Measurements from ENCODE around the gene LANCL1.
A peak's percentile ranks its signal among the peaks of the same experiment; 100 is the strongest.

Gene LANCL1

DNA sequence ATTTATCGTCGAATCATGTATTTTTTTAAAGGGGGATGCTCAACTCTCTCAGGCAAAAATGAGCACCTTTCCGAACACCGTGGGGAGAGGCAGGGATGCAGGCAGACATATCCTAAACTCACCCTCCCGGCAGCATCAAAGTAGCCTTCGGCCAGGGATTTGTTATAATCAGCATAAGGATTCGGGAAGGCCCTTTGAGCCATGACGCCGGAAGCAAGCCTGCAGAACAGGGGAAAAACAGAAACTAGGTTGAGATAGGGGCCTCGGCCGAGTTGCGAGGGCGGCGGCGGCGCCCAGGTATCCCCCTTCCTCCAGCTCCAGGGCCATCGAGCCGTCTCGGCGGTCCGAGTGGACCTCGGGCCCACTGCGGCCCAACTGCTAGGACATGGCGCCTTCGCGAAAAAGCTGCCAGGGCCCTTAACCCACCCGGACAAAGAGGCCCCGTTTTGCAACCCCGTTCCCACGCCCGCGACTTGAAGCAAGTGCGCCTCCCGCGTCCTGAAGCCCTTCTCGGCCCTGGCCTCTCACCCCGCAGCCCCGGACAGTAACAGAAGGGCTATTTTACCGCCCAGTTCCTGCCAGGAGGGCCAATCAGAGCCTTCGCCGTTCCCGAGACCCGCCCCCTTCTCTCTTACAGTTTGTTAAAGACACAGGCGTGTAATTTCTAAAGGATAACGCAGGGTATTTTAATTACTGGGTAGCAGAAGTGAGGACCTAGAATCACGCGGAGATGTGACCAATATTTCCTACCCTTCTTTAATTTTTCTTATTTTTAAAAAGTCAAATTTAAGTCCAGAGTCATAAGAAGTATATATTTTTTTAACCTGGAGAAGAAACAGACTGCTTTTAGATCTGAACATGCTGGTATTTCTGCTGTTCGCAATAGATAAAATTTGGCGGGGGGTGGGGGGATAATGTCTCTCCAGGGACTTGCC, at the start of gene LANCL1:
LANCL1 (minus strand) TSS at position 566 of the 935 bp plus-strand sequence; CDS start at position 203, 363 bp downstream.
- DNase-seq: peak; percentile 73

DNA sequence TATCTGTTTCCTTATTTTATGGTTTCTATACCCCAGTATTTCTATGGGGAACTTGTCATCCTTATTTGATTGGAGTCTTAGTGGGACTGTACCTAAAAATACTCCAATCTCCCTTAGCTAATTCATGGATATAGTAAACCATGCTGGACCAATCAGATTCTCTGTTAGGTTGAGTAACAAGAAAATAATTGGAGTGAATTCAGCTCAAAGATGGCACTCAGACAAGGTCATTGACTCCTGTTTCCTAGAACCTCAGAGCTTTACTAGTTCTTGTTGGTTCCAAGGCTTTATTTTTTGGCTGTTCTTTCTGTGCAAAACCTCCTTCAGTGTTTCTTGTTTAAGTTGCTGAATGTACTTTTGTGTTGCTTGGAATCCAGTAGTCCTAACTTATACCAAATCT, 48.0 kb upstream of the LANCL1 start:
- DNase-seq: no peak

DNA sequence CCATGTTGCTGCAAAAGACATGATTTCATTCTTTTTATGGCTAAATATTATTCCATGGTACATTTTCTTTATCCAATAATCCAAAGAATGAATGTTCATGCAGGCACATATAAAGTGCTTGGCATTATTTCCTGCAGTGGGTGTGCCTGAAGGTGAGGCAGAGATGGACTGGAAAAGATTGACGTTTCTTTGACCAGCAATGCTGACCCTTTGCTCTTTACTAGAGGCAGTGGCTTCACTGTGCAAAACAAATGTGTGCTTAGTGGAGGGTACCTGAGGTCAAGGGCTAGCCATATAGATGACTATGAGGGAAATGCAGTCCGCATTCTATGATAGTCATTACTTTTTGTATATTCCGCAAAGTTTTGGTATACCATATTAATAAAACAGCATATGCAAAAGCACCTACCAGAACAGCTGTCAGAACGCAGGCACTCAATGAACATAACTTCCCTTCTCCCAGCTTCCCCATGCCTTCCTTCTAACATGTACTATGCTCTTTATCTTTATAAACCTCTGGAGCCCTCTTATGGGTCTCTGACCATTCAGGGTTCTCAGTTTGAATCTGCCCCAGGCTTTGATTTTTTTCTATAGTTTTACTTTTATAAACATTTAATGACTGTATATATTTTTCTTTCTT, 47.2 kb upstream of the LANCL1 start:
- DNase-seq: no peak

DNA sequence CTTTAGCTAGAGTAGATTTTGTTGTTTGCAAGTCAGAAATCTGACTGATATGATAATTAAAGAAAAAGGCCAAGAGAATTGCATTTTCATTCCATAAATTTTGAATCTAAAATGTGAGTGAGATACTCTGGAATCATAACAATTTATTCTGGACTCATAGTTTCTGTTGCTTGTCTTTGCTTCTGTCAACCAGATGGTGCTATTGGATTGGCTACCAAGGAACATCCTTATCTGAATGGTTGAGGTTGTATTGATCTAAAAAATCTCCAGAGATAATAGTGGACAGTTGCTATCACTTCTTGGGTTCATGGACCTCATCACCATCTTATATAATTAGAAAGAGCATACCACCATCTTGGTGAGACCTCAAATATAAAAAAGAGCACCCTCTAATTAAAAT, 45.8 kb upstream of the LANCL1 start:
- no peak for DNase-seq

DNA sequence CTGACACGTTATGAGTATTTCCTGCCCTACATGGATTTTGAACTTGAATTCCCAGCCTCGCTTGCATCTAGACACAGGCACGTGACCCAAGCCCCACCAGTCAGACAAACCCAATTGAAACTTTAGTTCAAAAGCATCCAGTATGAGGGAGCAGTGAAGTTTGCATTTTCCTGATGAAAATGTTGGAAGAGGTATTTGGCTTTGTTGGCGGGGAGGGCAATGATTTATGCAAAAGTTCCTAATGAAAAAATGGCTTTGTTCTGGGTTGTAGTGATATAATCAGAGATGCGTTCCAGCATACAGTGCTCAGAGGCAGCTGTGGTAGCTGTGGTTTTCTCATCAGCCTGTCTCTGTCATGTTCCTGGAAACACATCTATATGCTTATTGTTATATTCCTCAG, 43.0 kb upstream of the LANCL1 start:
- no peak for DNase-seq

DNA sequence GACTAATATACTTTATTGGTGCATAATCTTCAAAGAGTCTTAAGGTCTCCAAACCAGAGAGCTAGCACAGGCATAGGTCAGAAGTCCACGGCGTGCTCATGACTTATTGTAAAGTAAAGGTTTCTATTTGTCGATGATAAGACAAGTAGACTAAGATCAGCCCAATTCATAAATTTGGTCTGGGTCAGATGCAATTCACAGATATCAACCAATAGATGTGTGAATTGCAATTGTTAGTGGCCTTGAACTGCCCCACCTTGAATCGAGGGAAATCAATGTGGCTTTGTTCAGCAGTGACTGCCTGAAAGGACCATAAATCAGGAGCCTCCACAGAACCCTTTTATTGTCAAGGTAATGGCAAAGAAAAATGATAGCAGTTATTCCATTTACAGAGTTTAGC, 40.7 kb upstream of the LANCL1 start:
- DNase-seq: no peak

GRCh38 chr2:210515911-210516310, 39.4 kb upstream of the LANCL1 start:
- DNase-seq: no peak

- no peak for DNase-seq
These were observed 27.2 kb upstream of the LANCL1 start for GRCh38 chr2:210503725-210504191.

DNA sequence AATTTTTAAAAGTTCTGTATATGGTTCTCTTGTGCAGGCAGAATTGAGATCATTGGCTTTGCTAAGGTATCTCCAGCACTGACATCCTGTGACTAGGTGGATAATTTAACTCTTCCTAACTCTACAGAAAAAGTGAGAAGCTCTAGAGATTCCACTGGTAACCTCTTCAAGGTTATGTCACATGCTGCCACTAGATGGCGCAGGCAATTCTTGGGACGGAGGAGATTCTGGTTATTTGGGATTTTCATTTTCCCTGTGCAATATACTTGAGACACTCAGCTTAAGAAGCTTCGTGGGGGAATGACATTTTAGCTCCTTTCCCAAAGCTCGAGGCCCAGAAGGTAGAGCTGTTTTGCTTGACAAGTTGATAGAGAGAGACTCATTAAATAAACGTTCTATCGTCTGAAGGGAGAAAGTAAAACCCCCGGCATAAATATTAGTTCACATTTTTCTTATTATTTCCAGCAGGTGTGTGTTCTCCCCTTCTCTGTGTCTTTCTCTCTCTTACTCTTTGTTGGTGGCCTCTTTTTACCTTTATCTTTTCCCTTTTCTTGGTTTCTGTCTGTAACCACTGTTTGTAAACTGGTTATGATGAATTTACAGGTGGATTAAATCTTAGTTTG, 26.6 kb upstream of the LANCL1 start:
- DNase-seq: peak; percentile 10

DNA sequence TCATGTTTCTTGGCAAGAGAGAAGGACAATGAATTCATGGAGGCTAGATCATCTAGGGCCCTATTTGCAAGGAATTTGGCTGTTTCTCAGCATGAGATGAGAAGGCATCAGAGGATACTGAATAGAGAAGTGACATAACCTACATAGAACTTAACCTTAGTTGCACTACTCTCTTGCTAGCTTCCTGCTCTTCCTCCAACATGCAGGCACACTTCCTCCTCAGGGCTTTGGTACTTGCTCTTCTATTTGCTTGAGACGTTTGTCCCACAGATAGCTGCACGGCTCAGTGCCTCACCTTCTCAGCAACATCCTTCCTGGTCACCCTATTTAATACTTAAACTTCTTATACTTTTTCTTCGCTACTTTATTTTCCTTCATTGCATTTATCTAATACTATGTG, 20.0 kb upstream of the LANCL1 start:
- DNase-seq: no peak

DNA sequence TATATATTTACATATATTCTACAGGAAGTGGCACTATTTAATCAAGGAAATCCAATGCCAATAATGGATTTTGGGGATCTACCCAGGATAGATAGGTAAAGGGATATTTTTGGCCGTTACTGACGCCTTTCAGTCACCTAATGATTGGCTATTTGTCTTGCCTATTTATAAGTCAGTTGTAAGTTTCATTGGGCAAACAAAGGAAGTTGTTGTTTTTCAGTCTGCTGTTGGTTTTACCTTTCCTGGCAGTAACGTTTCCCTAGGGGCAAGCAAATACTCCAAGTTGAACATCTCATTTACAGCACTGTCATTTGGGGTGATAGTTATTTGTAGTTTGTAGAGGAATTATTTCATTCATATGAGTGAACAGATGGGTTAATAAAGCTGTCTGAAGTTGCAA, 17.0 kb upstream of the LANCL1 start:
- DNase-seq: no peak

DNA sequence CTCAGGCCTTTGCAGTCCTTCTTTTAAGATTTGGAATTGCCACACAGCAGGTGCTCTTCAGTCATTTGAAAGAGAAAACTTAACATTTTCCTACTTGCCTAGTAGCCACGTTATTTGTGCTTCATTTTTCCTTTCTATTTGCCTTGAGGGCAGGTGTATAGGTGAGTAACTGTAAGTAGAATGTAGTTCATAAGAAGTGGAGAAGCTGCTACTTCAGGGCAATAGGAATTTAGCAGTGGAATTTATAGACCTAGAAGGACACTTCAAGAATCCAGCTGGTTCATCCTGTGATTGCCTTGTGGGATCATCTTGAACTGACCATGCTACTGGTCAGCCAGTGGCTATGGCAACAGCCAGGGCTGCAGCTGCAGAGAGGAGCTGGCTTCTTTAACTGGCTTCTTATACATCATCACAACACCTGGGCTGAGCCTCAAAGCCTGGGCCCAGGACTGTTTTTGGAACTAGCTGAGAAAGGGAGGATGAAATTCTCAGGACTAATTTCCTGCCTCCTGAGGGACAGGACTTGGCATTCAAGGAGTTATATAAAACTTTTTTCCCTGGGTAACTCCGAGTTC, 5.1 kb upstream of the LANCL1 start:
- DNase-seq: no peak

GRCh38 chr2:210480764-210481163, 4.2 kb upstream of the LANCL1 start:
- DNase-seq: no peak

GRCh38 chr2:210480079-210480478, 3.5 kb upstream of the LANCL1 start:
- no peak for DNase-seq

- DNase-seq: no peak
These were observed 2.1 kb upstream of the LANCL1 start for GRCh38 chr2:210478661-210479060.

DNA sequence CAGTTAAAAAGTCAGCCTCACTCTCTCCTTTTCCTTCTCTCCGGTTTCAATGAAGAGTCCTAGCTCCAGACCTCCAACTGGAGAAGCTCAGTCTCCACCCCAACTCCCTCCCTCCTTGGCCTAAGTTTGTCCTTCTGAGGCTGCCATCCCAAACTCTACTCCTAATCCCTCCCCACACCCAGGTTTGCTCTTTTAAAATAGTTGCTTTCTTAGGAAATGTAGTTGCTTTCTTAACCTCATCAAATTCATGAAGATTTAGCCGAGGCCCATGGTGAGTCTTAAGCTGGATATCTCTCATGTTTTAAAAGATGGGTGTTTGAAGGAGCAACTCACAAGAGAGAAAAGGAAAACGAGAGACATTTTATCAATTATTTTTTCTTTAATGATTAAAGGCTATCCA, 937 bp upstream of the LANCL1 start:
- DNase-seq: no peak

DNA sequence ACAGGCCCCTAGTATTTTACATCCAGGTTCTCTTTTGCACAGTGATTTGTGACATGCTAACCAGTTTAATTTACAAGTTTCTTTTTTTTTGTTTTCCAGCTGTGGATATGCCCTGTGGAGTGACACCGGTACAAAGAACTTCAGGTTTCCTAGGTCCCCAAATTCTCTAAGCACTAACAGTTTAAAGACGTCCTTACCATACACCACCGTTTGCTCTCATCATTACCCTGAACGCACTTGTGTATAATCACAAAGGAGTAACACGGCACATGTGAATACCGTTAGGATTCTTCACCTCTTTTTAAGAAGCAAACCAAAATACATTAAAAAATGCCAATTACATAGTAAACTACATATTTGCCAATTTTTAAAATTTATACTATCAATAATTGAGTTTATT, 853 bp downstream of the LANCL1 start:
- DNase-seq: no peak

- no peak for DNase-seq
These were observed 1.8 kb downstream of the LANCL1 start for GRCh38 chr2:210474776-210475175.

GRCh38 chr2:210461401-210461800, 15.2 kb downstream of the LANCL1 start:
- no peak for DNase-seq

DNA sequence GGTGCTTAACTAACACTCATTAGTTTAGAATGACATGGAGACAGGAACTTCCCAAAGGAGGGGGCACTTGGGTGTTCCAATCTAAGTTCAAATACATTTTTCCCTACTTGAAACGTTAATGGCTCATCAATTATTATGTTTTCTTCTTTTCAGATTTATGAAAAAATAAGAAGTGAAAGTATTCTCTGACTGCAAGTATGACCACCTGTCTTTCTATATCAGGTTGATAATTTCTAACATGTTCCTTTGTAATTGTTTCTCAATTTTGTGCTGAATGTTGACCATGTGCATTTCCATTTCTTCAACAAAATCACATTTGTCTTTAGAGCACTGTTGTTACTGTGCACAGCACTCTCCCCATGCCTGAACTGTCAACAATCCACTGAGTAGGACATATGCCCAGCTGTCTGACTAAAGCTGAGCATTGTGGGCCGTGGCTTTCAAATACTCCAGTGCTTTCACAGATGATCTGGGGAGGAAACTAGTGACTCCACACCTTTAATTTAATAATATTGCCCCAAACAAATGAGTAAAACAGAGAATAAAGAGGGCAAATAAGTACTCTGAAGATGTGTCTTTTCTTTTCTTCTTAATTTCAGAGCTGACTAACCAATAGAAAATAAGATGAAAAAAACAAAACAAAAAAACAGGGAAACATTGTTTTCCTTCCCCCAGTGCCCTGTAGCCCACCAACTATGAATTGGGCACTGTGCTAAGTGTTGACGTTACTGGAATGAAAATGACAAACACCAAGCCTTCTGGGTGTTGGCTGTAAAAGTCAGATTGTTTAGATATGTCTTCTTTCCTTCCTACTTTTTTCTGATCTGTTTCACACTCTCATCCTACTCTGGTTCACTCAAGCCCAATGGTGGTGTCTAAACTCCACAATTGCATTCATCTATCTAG, 16.0 kb downstream of the LANCL1 start:
- no peak for DNase-seq

- DNase-seq: no peak
These were observed 16.7 kb downstream of the LANCL1 start for GRCh38 chr2:210459880-210460279.

DNA sequence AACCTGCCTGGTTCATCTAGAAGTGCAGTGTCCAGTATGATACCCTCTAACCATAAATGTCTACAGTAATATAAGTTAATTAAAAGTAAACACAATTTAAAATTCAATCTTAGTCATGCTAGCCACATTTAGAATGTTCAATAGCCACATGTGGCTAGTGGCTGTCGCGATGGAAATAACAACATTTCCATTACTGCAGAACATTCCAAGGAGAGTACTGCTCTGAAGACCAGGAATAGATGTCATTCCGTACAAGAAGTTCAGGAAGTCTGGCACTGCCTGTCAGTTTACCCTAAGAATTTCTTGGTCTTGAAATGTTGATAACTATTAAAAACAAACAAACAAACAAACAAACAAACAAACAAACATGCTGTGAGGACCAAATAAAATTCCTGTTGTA, 17.2 kb downstream of the LANCL1 start:
- DNase-seq: no peak
